ENCODE results near the gene SMAD7. TPM values are rescaled to one million over a fixed set of nuclear protein-coding genes. Genes with fewer than 3 reads are reported as not detected.

SMAD7 gene
- total RNA-seq, 2 donors from 2014 or later, result 17.1 to 49.0 TPM

DNA sequence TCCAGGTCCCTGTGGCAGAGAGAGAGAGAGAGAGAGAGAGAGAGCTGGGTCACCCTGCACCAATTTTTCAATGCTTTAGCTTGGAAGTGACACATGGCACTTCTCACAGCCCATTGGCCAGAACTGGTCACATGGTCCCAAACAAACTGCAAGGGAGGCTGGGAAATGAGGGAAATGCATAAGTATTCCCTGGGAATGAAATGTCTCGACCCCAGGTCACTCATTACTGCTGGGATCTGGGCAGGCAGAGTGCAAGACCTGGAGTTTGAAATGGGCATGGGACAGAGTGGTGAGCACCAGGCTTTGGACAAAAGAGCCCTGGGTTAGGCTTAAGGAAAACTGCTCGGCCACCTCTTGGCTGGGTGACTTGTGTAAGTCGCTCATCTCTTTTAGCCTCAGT, 37.0 kb downstream of the SMAD7 start:
- peak; percentile 15 for DNase-seq
- intact Hi-C loops (cut with DNase I), result no loop called here
- no peak for ATAC-seq

DNA sequence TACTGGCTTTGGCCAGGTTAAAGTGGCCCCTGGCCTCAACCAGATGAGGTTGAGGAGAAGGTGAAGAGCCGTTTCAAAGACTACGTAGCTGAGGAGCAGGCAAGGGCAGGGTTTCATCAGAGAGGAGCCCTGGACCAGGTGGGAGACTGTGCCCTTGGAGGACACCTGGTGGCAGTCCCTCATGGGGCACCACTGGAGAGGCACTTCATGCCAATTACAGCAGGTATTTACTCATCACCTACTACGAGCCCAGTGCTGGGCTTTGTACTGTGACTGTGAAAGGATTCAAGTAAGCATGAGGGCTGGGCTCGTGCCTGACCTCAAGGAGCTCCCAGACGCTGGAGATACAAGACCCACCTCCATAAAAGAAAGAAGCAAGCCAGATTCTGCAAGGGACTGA, 37.6 kb downstream of the SMAD7 start:
- DNase-seq, result peak; percentile 23
- ATAC-seq, result no peak
- intact Hi-C loops (cut with DNase I), result no loop called here

DNA sequence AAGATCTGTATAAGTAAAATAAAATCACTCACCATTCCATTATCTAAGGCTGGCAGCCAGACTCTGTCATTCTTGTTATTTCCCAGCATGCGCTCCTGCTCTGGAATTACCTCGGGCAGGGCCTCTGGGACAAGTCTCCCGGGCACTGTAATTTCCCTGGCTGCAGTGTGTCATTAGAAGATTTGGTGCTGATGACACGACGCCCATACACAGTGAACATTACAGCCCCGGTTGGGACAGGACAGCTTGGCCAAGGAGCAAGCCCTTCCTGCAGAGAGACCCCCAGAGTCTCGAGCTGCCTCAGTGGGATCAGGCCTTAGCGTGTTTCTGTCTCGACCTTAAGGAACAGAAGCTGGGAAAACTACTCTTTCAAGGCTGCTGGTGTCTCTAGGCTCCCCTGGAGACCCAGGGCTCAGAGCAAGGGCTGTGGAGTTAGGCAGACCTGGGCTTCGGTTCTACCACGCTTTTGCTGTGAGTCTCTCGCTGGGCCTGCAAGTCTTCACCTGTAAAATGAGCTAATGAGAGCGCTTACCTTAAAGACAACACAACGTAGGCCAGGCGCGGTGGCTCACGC, 39.7 kb downstream of the SMAD7 start:
- intact Hi-C loops (cut with DNase I), result no loop called here
- no peak for ATAC-seq
- peak; percentile 14 for DNase-seq

DNA sequence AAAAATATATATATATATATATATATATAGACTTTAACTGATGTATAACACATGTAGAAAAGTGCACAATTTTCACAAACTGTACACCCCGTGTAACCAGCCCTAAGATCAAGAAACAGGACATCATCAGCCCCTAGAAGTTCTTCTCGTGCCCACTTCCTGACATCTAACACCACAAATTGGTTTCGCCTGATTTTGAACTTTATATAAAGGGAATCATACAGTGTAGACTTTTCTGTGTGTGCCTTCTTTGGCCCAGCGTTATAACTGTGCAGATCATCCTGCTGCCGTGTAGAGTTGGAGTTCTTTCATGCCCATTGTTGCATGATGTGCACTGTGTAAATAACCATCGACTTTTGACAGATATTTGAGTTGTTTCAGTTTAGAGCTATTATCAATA, 41.0 kb downstream of the SMAD7 start:
- intact Hi-C loops (cut with DNase I), result no loop called here
- no peak for DNase-seq
- no peak for ATAC-seq

DNA sequence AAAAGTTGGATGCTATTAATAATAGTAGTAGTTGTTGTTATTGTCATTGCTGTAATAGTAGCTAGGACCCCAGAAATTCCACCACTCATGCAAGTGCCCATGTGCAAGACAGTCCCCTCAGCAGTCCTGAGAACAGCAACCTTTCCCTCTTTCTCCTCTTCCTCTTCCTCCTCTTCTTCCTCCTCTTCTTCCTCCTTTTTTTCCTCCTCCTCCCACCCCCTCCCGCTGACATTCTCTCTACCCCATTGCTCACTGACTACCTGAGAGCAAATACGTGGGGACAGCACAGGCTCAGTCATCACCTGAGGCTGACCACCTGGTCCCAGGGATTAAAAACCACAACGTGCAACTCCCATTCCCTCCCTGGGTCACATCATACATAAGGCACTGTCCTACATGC, 41.8 kb downstream of the SMAD7 start:
- no peak for ATAC-seq
- intact Hi-C loops (cut with DNase I), result no loop called here
- DNase-seq, result peak; percentile 2

DNA sequence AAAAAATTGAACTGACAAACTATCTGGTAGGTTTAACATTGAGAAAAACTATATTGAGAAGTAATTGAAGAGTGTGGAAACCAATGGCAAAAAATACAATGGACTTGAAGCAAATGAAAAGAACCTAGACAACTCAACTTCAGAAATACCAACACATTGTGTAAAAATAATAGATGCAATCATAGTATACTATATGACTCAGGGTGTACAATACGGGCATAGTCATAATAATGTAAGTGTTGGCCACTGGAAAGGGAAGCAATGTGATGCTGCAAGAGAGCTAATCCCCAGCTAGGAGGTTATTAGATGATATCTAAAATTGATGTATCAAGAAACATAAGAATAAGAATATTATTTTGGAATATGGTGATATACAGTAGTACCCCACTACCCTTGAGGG, 45.3 kb downstream of the SMAD7 start:
- DNase-seq (no peak), ATAC-seq (no peak)
- intact Hi-C loops (cut with DNase I), result no loop called here

DNA sequence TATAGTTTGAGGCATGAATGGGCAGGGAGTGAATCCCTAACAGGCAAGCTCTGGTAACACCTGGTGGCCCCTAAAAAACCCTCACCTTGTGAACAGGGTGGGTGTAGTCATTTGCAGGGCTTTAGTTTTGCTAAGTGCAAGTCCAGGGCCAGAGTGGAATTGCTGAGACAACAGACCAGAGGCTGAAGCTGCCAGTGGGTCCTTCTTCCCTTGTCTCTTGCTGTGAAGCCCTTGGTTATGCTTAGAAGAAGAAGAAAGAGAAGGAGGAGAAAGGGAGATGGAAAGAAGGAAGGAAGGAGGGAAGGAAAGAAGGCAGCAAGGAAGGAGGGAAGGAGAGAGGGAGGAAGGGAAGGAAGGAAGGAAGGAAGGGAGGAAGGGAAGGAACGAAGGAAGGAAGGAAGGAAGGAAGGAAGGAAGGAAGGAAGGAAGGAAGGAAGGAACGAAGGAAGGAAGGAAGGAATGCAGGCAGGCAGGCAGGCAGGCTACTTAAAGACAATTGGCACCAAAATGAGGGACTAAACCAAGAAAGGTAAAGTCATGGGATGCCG, 45.8 kb downstream of the SMAD7 start:
- no peak for ATAC-seq
- intact Hi-C loops (cut with DNase I), result no loop called here
- no peak for DNase-seq

DNA sequence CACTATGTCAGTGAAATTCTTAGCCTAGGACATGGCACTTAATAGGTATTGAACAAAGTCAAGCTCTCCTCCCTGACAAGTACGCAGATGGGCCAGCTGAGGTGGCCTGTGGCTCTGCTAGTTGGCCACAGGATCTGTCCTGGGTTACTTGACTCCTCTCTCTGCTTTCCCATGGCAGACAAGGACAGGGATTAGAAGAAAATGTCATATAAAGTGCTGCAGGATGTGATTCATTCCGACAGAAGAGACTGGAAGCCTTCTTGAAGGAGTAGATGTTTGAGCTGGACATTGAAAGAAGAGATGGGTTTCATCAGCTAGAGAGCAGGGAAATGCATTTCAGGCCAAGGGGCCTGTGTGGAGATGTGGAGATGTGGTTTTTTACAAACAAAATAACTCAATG, 46.7 kb downstream of the SMAD7 start:
- no peak for DNase-seq
- no peak for ATAC-seq
- intact Hi-C loops (cut with DNase I), result no loop called here

DNA sequence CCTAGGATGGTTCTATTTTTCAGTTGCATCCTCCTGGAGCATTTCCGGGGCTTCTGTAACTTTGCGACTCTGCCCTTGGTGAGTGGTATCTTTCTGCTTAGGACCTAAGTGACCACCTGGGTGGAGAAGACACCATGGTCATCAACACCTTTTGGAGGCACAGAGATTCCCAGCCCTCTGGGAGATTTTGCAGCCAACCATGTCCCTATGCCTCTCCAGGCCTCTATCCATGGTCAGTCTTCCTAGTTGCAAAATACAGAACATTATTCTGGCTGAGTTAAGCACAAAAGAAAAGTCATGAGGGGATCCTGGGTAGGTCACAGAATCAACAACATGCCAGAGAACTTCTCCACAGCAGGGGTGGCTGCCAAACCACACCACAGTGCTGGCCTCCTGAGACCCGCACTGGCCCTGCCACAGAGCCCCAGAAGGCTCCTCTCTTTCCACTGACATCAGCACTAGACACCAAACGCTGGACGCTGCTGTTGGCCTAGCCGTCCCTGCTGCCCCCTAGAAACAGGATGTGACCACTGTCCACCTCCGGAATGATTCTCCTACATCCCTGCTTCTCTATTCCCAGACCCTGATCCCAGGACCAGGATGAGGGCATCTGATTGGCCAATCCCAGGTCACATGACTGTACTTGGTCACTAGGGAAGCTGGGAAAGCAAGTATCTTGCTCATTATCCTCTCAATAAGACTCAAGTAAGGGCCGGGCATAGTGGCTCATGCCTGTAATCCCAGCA, 47.7 kb downstream of the SMAD7 start:
- DNase-seq, result peak; percentile 81
- intact Hi-C loops (cut with DNase I), result no loop called here
- peak; percentile 75 to 76 for ATAC-seq

DNA sequence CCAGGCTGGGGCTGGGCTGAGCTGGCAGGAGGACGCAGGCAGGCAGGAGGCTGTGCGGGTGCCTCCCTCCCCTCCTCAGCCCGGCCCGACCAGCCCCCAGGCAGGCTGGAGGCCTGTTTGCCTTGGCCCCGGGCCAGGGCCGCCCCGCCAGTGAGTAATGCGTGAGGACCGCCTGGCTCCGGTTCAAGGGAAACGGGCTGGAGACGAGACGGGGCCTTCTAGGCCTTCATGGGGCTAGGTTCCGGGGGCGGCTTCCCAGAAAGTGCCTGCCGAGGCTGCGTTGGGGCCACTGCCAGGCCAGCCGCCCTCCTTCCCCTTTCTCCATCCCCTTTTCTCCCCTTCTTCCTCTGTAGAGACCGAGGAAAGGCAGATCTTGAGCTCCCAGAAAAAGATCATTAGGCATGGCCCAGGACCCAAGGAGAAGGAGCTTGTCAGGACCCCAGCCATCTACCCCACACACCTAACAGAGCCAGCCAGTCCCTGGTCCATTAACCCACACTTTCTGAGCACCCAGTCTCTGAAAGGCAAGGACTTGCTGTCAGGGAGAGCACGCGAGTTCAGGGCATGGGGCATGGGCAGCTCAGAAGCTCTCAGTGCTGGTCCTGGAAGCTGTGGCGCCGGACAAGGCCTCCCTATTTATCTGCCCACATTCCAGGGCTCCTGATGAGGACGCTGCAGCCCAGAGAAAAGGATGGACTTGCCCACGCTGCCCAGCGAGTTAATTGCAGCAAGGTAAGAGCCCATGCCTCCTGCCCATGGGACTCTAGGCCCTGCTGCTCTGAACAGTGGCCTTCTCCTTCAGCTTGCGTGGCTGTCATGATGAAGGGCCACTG, 48.5 kb downstream of the SMAD7 start:
- intact Hi-C loops (cut with DNase I), result no loop called here
- ATAC-seq (peak; percentile 88 to 93), DNase-seq (peak; percentile 97)

DNA sequence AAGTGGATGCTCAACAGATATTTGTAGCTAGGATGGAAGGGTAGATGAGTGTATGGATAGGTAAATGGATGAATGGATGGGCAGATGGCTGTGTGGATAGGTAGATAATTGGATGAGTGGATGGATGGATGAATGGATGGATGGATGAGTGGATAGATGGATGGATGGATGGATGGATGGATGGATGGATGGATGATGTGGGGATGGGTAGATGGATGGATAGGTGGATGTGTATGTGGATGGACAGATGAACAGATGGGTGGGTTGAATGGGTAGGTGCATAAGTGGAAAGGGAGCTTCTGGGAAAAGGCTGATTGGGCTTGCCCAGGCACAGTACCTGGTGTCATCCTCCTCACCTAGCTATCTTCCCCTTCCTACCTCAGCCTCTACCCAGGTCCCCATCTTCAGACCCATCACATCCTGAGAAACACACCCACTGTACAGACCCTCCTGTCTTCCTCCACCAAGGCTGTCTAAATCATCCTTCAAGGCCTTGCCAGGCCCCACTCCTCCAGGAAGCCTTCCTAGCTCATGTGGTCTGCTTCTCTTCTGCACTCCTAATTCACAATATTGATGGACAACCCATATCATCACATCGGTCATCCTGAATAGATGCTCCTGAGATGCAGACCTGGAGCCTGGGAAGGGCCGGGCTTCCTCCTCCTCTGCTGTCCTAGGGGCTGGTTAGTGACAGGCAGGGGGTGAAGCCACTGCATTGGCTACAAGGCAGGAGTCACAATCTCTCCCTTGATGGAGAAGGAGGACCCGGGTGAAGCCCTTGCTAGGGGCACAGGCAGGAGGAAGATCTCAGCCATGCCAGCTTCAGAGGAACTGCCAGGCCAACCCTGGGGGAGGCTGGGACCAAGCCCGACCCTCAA, 49.4 kb downstream of the SMAD7 start:
- DNase-seq (no peak), ATAC-seq (no peak)
- intact Hi-C loops (cut with DNase I), result no loop called here

DNA sequence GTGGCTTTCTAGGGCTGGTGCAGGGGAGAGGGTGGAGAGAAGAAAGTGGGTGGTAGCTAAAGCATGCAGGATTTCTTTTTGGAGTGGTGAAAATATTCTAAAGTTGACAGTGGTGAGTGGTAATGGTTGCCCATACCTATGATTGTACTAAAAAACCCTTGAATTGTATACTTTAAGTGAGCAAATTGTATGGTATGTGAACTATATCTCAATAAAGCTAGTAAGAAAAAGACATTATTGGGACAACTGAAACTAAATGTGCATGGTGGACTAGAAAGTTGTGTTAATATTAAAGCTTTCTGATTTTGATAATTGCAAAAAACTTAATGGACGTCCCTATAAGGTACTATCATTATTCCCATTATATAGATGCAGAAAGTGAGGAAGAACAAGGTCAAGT, 50.3 kb downstream of the SMAD7 start:
- ATAC-seq (no peak), DNase-seq (no peak)
- intact Hi-C loops (cut with DNase I), result no loop called here

DNA sequence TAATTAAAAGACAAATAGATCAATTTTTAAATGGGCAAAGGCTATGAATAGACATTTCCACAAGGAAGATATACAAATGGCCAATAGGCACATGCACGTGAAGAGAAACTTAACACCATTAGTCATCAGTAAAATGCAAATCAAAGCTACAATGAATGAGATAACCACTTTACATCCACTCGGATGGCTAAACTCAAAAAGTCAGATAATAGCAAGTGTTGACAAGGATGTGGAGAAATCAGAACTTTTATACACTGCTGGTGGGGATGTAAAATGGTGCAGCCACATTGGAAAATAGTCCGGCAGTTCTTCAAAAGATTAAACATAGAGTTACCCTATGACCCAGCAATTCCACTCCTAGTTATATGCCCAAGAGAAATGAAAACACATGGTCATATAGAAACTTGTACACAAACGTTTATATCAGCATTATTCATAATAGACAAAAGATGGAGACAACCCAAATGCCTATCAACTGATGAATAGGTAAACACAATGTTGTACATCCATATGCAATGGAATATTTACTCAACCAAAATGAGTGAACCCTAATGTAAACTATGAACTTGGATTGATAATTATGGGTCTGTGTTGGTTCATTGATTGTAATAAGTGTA, 51.1 kb downstream of the SMAD7 start:
- no peak for ATAC-seq
- intact Hi-C loops (cut with DNase I), result no loop called here
- no peak for DNase-seq

DNA sequence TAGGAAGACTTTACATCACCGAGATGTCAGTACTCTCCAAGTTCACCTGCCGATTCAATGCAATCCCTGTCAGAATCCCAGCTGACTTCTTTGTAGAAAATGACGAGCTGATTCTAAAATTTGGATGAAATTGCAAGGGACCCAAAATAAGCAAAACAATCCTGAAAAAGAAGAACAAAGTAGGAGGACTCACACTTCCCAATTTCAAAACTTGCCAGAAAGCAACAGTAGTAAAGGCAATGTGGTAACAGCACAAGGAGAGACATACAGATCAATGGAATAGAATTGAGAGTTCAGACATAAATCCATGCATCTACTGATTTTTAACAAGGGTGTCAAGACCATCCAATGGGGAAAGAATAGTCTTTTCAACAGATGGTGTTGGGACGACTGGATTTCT, 52.2 kb downstream of the SMAD7 start:
- intact Hi-C loops (cut with DNase I), result no loop called here
- no peak for ATAC-seq
- no peak for DNase-seq

DNA sequence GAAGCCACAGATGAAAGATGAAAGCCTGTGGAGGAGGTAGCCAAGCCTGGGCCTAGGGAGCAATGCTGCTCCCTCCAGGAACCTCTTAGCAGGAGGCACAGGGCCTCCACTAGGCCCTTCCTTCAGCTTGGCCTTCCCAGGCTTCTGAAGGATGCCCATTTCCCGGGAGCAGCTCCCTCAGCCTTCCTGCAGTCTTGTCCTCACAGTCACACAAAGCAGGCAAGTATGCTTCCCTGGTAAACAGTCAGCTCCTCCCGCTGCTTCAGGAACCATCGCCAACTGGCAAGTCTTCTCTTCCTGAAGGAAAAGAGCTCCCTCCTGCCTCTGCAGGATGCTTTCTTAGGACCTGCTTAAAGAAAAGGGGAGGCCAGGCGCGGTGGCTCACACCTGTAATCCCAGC, 53.2 kb downstream of the SMAD7 start:
- peak; percentile 39 for DNase-seq

DNA sequence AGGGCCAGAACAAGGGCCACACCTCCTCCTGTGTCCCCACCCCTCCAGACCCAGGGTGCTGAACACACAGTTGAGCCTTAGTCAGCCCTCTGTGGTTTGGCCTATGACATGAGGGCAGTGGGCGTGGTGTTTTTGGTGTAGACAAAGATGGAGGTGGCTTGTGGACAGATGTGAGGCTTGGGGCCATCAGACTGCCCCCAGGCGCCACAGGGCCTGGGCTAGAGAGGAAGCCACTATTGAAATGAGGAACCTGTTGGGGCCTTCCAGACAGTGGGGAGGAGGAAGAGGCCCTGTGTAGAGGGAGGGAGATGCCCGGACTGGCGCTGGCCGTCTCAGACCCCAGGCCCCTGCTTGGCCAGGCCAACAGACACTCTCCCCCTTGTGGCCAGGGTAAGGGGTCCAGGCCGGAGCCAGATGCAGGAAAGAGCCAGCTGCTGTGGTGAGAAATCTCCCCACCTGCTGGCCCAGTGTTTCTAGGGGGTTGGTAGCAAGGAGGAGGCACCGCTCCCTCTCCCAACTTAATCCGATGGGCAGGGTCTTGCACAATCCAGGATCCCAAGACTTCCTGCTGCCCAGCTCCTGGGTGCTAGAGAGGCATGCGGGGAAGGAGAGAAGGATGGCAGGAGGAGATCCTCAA, 53.8 kb downstream of the SMAD7 start:
- ATAC-seq (peak; percentile 59 to 81), DNase-seq (peak; percentile 75)
- intact Hi-C loops (cut with DNase I), result no loop called here

More for the DNA sequence above, 53.2 kb downstream of the SMAD7 start:
- intact Hi-C loops (cut with DNase I), result no loop called here
- no peak for ATAC-seq

DNA sequence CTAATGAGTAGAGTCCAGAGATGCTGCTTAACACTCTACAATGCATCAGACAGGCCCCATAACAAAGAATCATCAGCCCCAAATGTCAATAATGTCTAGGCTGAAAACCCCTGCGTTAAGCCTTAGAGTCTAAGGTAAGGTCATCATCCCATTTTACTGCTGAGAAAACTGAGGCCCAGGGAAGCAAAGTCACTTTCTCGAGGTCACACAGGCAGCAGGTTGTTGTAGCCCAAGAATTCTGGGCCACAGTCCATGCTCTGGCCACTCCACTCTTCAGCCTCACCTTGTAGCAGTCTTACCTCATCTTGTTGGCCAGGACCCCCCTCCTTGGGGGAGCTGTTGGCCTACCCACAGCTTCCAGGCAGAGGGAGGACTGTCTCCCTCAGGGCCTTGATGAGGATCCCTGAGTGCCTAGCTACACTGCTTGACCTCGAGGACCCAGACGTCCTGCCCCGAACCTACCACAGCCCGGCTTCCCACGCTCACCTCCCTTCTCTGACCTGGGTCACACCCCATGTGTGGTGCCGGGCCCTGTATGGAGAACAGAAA, 54.4 kb downstream of the SMAD7 start:
- intact Hi-C loops (cut with DNase I), result no loop called here
- DNase-seq (no peak), ATAC-seq (no peak)

DNA sequence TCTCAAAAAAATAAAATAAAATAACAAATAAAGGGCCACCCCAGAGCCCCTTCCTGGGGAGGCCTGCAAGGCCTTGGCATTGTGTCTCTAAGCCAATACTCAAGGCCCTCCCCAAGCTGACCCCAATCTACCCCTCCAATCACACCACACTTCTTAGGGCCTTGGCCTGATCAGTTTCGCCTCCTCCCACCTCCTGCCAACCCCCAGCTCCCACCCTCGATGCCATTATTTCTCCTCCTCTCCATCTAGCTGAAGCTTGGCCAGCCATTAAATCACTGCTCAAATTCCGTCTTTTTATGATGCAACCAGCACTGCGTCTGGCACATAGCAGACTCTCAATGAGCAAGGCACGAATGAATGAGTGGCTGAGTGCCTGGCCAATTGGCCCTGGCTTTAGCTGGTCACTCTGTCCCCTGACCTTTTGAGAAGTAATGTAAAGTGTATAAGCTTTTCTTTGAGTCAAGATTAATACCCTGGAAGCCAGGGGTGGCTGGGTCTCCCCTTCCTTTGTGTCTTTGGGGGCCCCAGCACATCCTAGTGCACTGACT, 55.9 kb downstream of the SMAD7 start:
- ATAC-seq (no peak), DNase-seq (peak; percentile 56)
- intact Hi-C loops (cut with DNase I), result no loop called here
